ENCODE results near the gene ZNF416.

Gene ZNF416

GRCh38 chr19:57578487-57579205 lies at the start of gene ZNF416:
Gene ZNF416 (minus strand): TSS chr19:57578911. CDS start chr19:57578704, 207 bp downstream.
- peak; percentile 97 for DNase-seq (ENCODE audit: extremely low read depth, low read depth)
- peak within 1 kb of the TSS; percentile 87 for H3K4me3 ChIP-seq (replicated peaks; ENCODE audit: low read depth, low read length)
- TF ChIP-seq CTCF (IDR thresholded peaks at IDR 0.05; ENCODE audit: low read depth, low read length, missing control alignments) = no peak

GRCh38 chr19:57623091-57623490 lies 44.4 kb upstream of the ZNF416 start:
- no peak for TF ChIP-seq CTCF (IDR thresholded peaks at IDR 0.05; ENCODE audit: low read depth, low read length, missing control alignments)
- no peak overlapping the region for H3K4me3 ChIP-seq (replicated peaks; ENCODE audit: low read depth, low read length)
- DNase-seq (ENCODE audit: extremely low read depth, low read depth) = no peak

- no peak for TF ChIP-seq CTCF (IDR thresholded peaks at IDR 0.05; ENCODE audit: low read depth, low read length, missing control alignments)
- DNase-seq (ENCODE audit: extremely low read depth, low read depth) = no peak
- H3K4me3 ChIP-seq (replicated peaks; ENCODE audit: low read depth, low read length) = no peak overlapping the region
These were observed 42.1 kb upstream of the ZNF416 start for GRCh38 chr19:57620673-57621348.

- no peak for TF ChIP-seq CTCF (IDR thresholded peaks at IDR 0.05; ENCODE audit: low read depth, low read length, missing control alignments)
- H3K4me3 ChIP-seq (replicated peaks; ENCODE audit: low read depth, low read length) = no peak overlapping the region
- DNase-seq (ENCODE audit: extremely low read depth, low read depth) = no peak
These were observed 36.6 kb upstream of the ZNF416 start for GRCh38 chr19:57615346-57615745.

- peak; percentile 65 for DNase-seq (ENCODE audit: extremely low read depth, low read depth)
- peak within 1 kb of the TSS; percentile 87 for H3K4me3 ChIP-seq (replicated peaks; ENCODE audit: low read depth, low read length)
- peak; percentile 12 for TF ChIP-seq CTCF (IDR thresholded peaks at IDR 0.05; ENCODE audit: low read depth, low read length, missing control alignments)
These were observed 35.4 kb upstream of the ZNF416 start, which contains the start of gene ZNF134 for GRCh38 chr19:57613941-57614743. Gene ZNF134 (plus strand): TSS chr19:57614242. CDS start chr19:57619469, 5,227 bp downstream.

GRCh38 chr19:57611113-57611512 lies 32.4 kb upstream of the ZNF416 start:
- no peak for DNase-seq (ENCODE audit: extremely low read depth, low read depth)
- no peak for TF ChIP-seq CTCF (IDR thresholded peaks at IDR 0.05; ENCODE audit: low read depth, low read length, missing control alignments)
- no peak overlapping the region for H3K4me3 ChIP-seq (replicated peaks; ENCODE audit: low read depth, low read length)

Measured in HFF-Myc (cell line).